A549 (cell line): Measurements from ENCODE around the gene HLA-DQB2.

Experiments
- CEBPB ChIP-seq, 2 experiments: fragments of >200 bp in 1 of 2; sonication (Bioruptor Twin) in 1 of 2; formaldehyde crosslinking in 1 of 2; IDR thresholded peaks; 2 replicates each; pipeline ENCODE4 v1.6.1; 2012 to 2016
- CHD2 ChIP-seq: fragments of 150-350 bp; IDR thresholded peaks from 2 replicates; pipeline ENCODE4 v1.6.1; 2014; ENCODE audit warnings: low read length; ENCODE audit not compliant: partially characterized antibody
- GATA3 ChIP-seq: IDR thresholded peaks from 2 replicates; pipeline ENCODE4 v1.6.1; 2012; ENCODE audit warnings: borderline replicate concordance
- JUN ChIP-seq, 2 experiments: fragments of >200 bp; sonication (Bioruptor Twin); formaldehyde crosslinking; IDR thresholded peaks; 2 replicates in 1 of 2; 3 replicates in 1 of 2; pipeline ENCODE4 v1.6.1; 2016 to 2017
- POLR2A ChIP-seq: IDR thresholded peaks from 2 replicates; pipeline ENCODE4 v1.6.1; 2012; ENCODE audit warnings: mild to moderate bottlenecking, low read length
- RFX5 ChIP-seq: fragments of 450-650 bp; IDR thresholded peaks from 2 replicates; pipeline ENCODE4 v1.7.1; 2014; ENCODE audit warnings: antibody characterized with exemption, mild to moderate bottlenecking, moderate library complexity
- TF ChIP-seq, protein P1 (sequence below): fragments of >200 bp; sonication (Bioruptor Twin); formaldehyde crosslinking; IDR thresholded peaks from 3 replicates; pipeline ENCODE4 v1.5.1; 2016
- TF ChIP-seq, protein P2 (sequence below): fragments of 200-600 bp; sonication (generic); IDR thresholded peaks from 2 replicates; pipeline ENCODE4 v1.6.1; 2016; ENCODE audit warnings: antibody characterized with exemption, mild to moderate bottlenecking, moderate library complexity
- TF ChIP-seq, protein P3 (sequence below): IDR thresholded peaks from 2 replicates; pipeline ENCODE4 v1.6.1; 2012
- TF ChIP-seq, protein P4 (sequence below): fragments of 250-450 bp; sonication (Bioruptor Pico); IDR thresholded peaks from 2 replicates; pipeline ENCODE4 v1.5.0; 2021; ENCODE audit warnings: mild to moderate bottlenecking, moderate library complexity, borderline replicate concordance

DNA sequence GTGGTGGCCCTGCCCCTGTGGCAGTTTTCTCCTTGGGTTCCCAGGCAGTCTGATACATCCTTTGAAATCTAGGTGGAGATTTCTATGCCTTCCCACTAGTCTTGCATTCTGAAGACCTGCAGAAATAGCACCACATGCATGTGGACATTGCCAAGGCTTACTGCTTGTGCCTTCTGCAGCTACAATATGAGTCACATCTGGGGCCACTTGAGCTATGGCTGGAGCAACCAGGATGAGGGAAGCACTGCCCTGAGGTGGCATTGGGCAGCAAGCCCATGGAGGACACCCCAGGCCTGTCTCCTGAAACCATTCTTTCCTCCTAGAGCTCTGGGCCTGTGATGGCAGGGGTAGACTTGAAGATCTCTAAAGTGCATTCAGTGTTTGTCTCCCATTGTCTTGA, 15.7 kb upstream of the HLA-DQB2 start:
- TF ChIP-seq, protein P1, sequence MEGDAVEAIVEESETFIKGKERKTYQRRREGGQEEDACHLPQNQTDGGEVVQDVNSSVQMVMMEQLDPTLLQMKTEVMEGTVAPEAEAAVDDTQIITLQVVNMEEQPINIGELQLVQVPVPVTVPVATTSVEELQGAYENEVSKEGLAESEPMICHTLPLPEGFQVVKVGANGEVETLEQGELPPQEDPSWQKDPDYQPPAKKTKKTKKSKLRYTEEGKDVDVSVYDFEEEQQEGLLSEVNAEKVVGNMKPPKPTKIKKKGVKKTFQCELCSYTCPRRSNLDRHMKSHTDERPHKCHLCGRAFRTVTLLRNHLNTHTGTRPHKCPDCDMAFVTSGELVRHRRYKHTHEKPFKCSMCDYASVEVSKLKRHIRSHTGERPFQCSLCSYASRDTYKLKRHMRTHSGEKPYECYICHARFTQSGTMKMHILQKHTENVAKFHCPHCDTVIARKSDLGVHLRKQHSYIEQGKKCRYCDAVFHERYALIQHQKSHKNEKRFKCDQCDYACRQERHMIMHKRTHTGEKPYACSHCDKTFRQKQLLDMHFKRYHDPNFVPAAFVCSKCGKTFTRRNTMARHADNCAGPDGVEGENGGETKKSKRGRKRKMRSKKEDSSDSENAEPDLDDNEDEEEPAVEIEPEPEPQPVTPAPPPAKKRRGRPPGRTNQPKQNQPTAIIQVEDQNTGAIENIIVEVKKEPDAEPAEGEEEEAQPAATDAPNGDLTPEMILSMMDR: no peak
- no peak for TF ChIP-seq POLR2A
- TF ChIP-seq, protein P2, sequence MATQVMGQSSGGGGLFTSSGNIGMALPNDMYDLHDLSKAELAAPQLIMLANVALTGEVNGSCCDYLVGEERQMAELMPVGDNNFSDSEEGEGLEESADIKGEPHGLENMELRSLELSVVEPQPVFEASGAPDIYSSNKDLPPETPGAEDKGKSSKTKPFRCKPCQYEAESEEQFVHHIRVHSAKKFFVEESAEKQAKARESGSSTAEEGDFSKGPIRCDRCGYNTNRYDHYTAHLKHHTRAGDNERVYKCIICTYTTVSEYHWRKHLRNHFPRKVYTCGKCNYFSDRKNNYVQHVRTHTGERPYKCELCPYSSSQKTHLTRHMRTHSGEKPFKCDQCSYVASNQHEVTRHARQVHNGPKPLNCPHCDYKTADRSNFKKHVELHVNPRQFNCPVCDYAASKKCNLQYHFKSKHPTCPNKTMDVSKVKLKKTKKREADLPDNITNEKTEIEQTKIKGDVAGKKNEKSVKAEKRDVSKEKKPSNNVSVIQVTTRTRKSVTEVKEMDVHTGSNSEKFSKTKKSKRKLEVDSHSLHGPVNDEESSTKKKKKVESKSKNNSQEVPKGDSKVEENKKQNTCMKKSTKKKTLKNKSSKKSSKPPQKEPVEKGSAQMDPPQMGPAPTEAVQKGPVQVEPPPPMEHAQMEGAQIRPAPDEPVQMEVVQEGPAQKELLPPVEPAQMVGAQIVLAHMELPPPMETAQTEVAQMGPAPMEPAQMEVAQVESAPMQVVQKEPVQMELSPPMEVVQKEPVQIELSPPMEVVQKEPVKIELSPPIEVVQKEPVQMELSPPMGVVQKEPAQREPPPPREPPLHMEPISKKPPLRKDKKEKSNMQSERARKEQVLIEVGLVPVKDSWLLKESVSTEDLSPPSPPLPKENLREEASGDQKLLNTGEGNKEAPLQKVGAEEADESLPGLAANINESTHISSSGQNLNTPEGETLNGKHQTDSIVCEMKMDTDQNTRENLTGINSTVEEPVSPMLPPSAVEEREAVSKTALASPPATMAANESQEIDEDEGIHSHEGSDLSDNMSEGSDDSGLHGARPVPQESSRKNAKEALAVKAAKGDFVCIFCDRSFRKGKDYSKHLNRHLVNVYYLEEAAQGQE: no peak
- TF ChIP-seq, protein P3, sequence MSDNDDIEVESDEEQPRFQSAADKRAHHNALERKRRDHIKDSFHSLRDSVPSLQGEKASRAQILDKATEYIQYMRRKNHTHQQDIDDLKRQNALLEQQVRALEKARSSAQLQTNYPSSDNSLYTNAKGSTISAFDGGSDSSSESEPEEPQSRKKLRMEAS: no peak
- no peak for TF ChIP-seq CHD2
- TF ChIP-seq JUN (IDR thresholded peaks at IDR 0.05): no peak
- TF ChIP-seq CEBPB (IDR thresholded peaks at IDR 0.05): no peak
- no peak for TF ChIP-seq RFX5
- TF ChIP-seq, protein P4, sequence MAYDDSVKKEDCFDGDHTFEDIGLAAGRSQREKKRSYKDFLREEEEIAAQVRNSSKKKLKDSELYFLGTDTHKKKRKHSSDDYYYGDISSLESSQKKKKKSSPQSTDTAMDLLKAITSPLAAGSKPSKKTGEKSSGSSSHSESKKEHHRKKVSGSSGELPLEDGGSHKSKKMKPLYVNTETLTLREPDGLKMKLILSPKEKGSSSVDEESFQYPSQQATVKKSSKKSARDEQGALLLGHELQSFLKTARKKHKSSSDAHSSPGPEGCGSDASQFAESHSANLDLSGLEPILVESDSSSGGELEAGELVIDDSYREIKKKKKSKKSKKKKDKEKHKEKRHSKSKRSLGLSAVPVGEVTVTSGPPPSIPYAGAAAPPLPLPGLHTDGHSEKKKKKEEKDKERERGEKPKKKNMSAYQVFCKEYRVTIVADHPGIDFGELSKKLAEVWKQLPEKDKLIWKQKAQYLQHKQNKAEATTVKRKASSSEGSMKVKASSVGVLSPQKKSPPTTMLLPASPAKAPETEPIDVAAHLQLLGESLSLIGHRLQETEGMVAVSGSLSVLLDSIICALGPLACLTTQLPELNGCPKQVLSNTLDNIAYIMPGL (CRISPR knock-in tag): no peak
- no peak for TF ChIP-seq GATA3
